Measurements from ENCODE around the gene YKT6.
A peak's percentile ranks its signal among the peaks of the same experiment; 100 is the strongest.

The YKT6 gene

GRCh38 chr7:44223362-44224079 lies 22.7 kb downstream of the YKT6 start:
- intact Hi-C loops (cut with DNase I): no loop called here
- DNase-seq: peak in 4 of 42 donors; percentile 2 to 11 (median 7)

GRCh38 chr7:44224080-44224973 lies 23.5 kb downstream of the YKT6 start:
- intact Hi-C loops (cut with DNase I): no loop called here
- DNase-seq: peak in 1 of 42 donors; percentile 4

- intact Hi-C loops (cut with DNase I): no loop called here
- no peak for DNase-seq
Observed at GRCh38 chr7:44224974-44225565, 24.3 kb downstream of the YKT6 start.

- peak in 1 of 42 donors; percentile 8 for DNase-seq
Observed at GRCh38 chr7:44225566-44226395, 25.0 kb downstream of the YKT6 start.

GRCh38 chr7:44226396-44226753 lies 25.6 kb downstream of the YKT6 start:
- no peak for DNase-seq
- intact Hi-C loops (cut with DNase I): no loop called here

More at GRCh38 chr7:44225566-44226395, 25.0 kb downstream of the YKT6 start:
- intact Hi-C loops (cut with DNase I): no loop called here

GRCh38 chr7:44227911-44228310 lies 27.1 kb downstream of the YKT6 start:
- no peak for DNase-seq
- intact Hi-C loops (cut with DNase I): no loop called here

- intact Hi-C loops (cut with DNase I): no loop called here
- DNase-seq: no peak
Observed at GRCh38 chr7:44228571-44229350, 28.0 kb downstream of the YKT6 start.

- no peak for DNase-seq
- intact Hi-C loops (cut with DNase I): no loop called here
Observed at GRCh38 chr7:44229546-44230105, 28.8 kb downstream of the YKT6 start.

GRCh38 chr7:44230286-44230685 lies 29.5 kb downstream of the YKT6 start:
- intact Hi-C loops (cut with DNase I): no loop called here

GRCh38 chr7:44231088-44231487 lies 30.3 kb downstream of the YKT6 start:
- intact Hi-C loops (cut with DNase I): no loop called here
- no peak for DNase-seq

More at GRCh38 chr7:44230286-44230685, 29.5 kb downstream of the YKT6 start:
- DNase-seq: no peak

GRCh38 chr7:44232396-44232795 lies 31.6 kb downstream of the YKT6 start:
- intact Hi-C loops (cut with DNase I): no loop called here
- no peak for DNase-seq

GRCh38 chr7:44232901-44233715 lies 32.3 kb downstream of the YKT6 start:
- intact Hi-C loops (cut with DNase I): no loop called here
- DNase-seq: no peak

GRCh38 chr7:44235066-44235465 lies 34.3 kb downstream of the YKT6 start:
- no peak for DNase-seq
- intact Hi-C loops (cut with DNase I): no loop called here

GRCh38 chr7:44235582-44236332 lies 35.0 kb downstream of the YKT6 start:
- DNase-seq: peak in 9 of 42 donors; percentile 25 to 58 (median 42)
- intact Hi-C loops (cut with DNase I): no loop called here

- intact Hi-C loops (cut with DNase I): no loop called here
- no peak for DNase-seq
Observed at GRCh38 chr7:44236333-44236728, 35.6 kb downstream of the YKT6 start.

GRCh38 chr7:44237696-44238095 lies 36.9 kb downstream of the YKT6 start:
- no peak for DNase-seq
- intact Hi-C loops (cut with DNase I): no loop called here

All from head of caudate nucleus (tissue), 42 donors.